Progenitor cell of endocrine pancreas (in vitro differentiated cells): ENCODE measurements around the gene ULBP1. TPM values are rescaled to one million over a fixed set of nuclear protein-coding genes. Genes with fewer than 3 reads are reported as not detected.
"Not testable (repeated sequence)": the region's sequence is repeated elsewhere in the genome, so short reads cannot be mapped to it uniquely, and the experiment has no call there.

Experiments used
- DNase-seq: peaks from one replicate; pipeline ENCODE4 v3.0.0; 2021; ENCODE audit warnings: low spot score; ENCODE audit not compliant: unreplicated experiment
- H3K27ac Mint-ChIP-seq: 2 replicates; pipeline ENCODE4 v1.8.0; 2021; ENCODE audit warnings: mild to moderate bottlenecking, moderate library complexity, mixed read lengths
- H3K27me3 Mint-ChIP-seq: 2 replicates; pipeline ENCODE4 v1.8.0; 2021; ENCODE audit warnings: mixed read lengths
- H3K36me3 Mint-ChIP-seq: 2 replicates; pipeline ENCODE4 v1.8.0; 2022; ENCODE audit warnings: mixed read lengths; ENCODE audit not compliant: insufficient read depth
- H3K4me1 Mint-ChIP-seq: 2 replicates; pipeline ENCODE4 v1.8.0; 2021; ENCODE audit warnings: low read depth, mixed read lengths
- H3K4me3 Mint-ChIP-seq: 2 replicates; pipeline ENCODE4 v1.8.0; 2021; ENCODE audit warnings: low read depth, mild to moderate bottlenecking, moderate library complexity, mixed read lengths
- H3K9me3 Mint-ChIP-seq: 2 replicates; pipeline ENCODE4 v1.8.0; 2021; ENCODE audit warnings: low read depth, mixed read lengths
- total RNA-seq: library from RNA; stranded (reverse); gene quantifications from 2 replicates; pipeline ENCODE4 v1.2.1, GENCODE V29; 2021
- TF ChIP-seq, protein P1 (sequence below): fragments of 200-600 bp; sonication (generic); IDR thresholded peaks from one replicate; pipeline ENCODE4 v1.5.0; 2021; ENCODE audit warnings: antibody characterized with exemption, mild to moderate bottlenecking; ENCODE audit not compliant: unreplicated experiment

ULBP1 gene
- total RNA-seq, 1 donor from 2014 or later = 0.60 TPM

DNA sequence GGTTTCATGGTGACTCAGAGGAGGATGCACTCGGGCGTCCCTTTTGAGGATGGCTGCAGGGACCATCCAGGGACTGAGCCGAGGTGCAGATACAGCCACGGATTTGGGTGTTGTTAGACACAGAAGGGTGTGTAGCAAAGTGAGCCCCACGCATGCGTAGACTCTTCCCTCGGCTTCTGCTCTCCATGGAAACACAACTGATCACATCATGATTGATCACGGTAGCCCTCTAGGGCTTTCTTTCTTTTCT, 606 bp upstream of the ULBP1 start:
- Mint-ChIP-seq H3K36me3 (no peaks in the 10 kb centered on the region), H3K4me3 (peak overlapping the region; percentile 66), H3K27ac (peak overlapping the region; percentile 57), H3K9me3 (no peaks in the 10 kb centered on the region), H3K4me1 (peaks cover 12% of the 10 kb centered on the region), H3K27me3 (peaks cover 97% of the 10 kb centered on the region)
- DNase-seq = no peak
- TF ChIP-seq, protein P1, sequence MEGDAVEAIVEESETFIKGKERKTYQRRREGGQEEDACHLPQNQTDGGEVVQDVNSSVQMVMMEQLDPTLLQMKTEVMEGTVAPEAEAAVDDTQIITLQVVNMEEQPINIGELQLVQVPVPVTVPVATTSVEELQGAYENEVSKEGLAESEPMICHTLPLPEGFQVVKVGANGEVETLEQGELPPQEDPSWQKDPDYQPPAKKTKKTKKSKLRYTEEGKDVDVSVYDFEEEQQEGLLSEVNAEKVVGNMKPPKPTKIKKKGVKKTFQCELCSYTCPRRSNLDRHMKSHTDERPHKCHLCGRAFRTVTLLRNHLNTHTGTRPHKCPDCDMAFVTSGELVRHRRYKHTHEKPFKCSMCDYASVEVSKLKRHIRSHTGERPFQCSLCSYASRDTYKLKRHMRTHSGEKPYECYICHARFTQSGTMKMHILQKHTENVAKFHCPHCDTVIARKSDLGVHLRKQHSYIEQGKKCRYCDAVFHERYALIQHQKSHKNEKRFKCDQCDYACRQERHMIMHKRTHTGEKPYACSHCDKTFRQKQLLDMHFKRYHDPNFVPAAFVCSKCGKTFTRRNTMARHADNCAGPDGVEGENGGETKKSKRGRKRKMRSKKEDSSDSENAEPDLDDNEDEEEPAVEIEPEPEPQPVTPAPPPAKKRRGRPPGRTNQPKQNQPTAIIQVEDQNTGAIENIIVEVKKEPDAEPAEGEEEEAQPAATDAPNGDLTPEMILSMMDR = no peak

DNA sequence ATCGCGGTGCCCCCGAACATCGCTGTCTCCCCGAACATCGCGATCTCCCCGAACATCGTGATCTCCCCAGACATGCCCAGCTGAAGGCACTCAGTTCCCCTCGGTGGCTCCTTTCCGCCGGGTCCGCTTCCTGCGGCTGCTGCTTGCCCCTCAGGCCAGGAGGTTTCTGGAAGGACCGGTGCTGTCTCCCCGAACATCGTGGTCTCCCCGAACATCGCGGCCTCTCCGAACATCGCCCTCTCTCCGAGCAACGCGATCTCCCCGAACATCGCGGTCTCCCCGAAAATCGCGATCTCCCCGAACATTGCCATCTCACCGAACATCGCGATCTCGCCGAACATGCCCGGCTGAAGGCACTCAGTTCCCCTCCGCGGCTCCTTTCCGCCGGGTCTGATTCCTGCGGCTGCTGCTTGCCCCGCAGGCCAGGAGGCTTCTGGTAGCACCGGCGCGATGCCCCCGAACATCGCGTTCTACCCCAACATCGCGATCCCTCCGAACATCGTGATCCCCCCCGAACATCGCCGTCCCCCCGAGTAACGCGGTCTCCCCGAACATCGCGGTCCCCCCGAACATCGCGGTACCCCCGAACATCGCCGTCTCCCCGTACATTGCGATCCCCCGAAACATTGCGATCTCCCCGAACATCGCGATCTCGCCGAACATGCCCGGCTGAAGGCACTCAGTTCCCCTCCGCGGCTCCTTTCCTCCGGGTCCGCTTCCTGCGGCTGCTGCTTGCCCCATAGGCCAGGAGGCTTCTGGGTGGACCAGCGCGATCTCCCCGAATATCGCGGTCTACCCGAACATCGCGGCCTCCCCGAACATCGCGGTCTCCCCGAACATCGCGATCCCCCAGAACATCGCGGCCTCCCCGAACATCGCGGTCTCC, 808 bp downstream of the ULBP1 start:
- Mint-ChIP-seq H3K4me1 (peaks cover 12% of the 10 kb centered on the region), H3K27ac (peak overlapping the region; percentile 63), H3K36me3 (no peaks in the 10 kb centered on the region), H3K9me3 (no peaks in the 10 kb centered on the region), H3K4me3 (peak overlapping the region; percentile 66), H3K27me3 (peaks cover 98% of the 10 kb centered on the region)
- no peak for DNase-seq
- TF ChIP-seq, protein P1 = no peak

DNA sequence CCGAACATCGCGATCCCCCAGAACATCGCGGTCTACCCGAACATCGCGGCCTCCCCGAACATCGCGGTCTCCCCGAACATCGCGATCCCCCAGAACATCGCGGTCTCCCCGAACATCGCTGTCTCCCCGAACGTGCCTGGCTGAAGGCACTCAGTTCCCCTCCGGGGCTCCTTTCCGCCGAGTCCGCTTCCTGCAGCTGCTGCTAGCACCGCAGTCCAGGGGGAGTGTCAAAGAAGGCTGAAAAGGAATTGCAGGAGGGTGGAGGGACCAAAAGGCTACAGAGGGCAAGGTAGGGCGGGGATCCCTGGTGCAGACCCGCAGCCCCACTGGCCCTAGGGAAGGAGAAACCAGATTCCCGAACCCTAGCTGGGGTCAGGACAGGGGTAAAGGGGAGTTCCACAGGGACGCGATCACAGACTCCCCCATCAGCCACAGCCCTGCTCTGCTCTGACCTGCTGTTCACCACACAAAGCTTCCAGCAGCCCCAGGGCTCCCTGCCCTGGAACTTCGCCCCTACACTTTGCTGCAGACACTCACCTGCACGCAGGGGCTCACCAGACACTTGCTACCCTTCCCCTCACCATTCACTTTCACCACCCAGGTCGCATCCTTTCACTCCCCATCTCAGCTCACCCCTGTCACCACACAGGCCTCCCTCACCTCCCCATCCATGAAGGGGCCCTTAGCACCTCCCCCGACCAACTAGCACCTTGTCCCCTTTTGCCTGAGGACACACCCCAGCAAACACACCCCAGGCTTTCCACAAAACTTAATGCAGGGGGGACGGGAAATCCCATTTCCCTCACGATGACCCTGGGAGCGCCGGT, 1.7 kb downstream of the ULBP1 start:
- Mint-ChIP-seq H3K27ac (peak overlapping the region; percentile 73), H3K4me3 (peak overlapping the region; percentile 66), H3K4me1 (peaks cover 12% of the 10 kb centered on the region), H3K9me3 (no peaks in the 10 kb centered on the region), H3K36me3 (no peaks in the 10 kb centered on the region), H3K27me3 (peaks cover 98% of the 10 kb centered on the region)
- TF ChIP-seq, protein P1 = no peak
- no peak for DNase-seq

DNA sequence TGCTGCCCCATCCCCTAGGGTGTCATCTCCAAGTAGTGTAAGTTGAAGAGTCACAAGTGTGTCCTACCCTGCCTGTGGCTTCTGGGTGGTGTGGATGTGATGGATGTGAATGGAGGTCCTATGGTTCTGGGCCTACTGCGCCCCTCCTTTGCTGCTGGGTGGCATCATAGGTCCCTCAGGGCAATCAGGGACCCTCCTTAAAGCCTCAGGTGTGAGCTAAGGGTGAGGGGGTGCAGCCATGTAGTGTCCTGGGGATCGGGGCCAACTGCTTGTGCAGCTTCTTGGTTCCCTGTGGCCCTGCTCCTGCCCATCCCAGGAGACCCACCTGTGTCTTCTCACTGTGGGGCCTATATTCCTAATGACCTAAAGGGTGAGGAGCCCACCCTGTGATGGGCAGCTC, 2.6 kb downstream of the ULBP1 start:
- not testable (repeated sequence) for H3K27ac Mint-ChIP-seq, H3K9me3 Mint-ChIP-seq, DNase-seq, H3K36me3 Mint-ChIP-seq
- peaks cover 12% of the 10 kb centered on the region for H3K4me1 Mint-ChIP-seq
- H3K27me3 Mint-ChIP-seq = peaks cover 98% of the 10 kb centered on the region
- peak overlapping the region; percentile 5 for H3K4me3 Mint-ChIP-seq

DNA sequence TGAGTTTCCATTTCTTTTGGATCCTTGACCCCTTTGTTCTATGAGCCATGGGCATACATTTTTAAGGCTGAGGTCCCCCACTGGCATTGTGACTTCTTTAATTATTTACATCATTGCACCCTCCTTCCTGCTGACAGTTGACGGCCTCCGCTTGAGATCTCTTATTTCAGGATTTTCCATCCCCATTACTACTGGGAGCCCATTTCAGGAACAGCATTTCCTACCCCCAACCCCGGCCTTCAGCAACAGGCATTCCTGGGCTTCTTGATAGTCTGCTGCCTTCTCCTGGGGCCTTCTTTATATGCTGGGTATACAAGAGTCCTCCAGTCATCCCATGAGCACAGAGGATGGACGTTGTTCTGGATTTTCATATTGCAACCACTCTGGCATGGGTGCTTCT, 3.8 kb downstream of the ULBP1 start:
- H3K9me3 Mint-ChIP-seq = no peaks in the 10 kb centered on the region
- H3K27ac Mint-ChIP-seq = no peak overlapping the region
- peaks cover 12% of the 10 kb centered on the region for H3K4me1 Mint-ChIP-seq
- no peaks in the 10 kb centered on the region for H3K36me3 Mint-ChIP-seq
- no peak overlapping the region for H3K4me3 Mint-ChIP-seq
- TF ChIP-seq, protein P1 = no peak
- no peak for DNase-seq
- peaks cover 95% of the 10 kb centered on the region for H3K27me3 Mint-ChIP-seq

DNA sequence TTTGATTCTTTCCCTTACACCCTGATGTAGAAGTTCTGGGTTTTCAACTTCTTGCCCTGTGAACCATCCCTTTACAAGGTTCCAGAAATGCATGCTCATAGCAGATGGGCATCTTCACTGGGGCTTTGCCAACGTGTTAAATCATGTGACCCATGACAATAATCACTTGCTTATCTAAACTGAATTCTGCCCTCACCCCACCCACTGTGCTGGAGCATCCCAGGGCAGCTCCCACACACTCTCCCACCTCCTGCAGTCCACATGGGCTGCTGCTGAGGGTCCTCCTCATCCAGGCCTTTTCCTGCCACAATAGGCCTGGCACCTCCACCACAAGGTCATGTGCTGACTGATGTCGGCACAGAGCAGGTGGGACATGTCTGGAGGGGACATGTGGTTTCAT, 4.3 kb downstream of the ULBP1 start:
- H3K36me3 Mint-ChIP-seq, H3K27ac Mint-ChIP-seq, DNase-seq, H3K4me3 Mint-ChIP-seq, H3K9me3 Mint-ChIP-seq: not testable (repeated sequence)
- peaks cover 95% of the 10 kb centered on the region for H3K27me3 Mint-ChIP-seq
- H3K4me1 Mint-ChIP-seq = peaks cover 12% of the 10 kb centered on the region

DNA sequence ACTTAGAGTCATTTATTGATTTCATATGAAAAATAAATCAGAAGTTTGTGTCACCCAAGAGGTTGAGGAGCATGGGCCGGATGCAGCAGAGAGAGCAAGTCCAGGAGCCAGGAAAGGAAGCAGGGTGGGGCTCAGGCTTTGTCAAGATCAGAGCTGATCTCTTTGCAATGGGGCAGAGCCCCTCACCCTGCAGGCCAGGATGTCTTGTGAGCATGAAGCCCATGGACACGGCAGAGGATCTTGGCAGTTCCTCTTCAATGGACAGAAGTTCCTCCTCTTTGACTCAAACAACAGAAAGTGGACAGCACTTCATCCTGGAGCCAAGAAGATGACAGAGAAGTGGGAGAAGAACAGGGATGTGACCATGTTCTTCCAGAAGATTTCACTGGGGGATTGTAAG, 5.2 kb downstream of the ULBP1 start:
- not testable (repeated sequence) for H3K4me3 Mint-ChIP-seq

More for the DNA sequence above, 5.2 kb downstream of the ULBP1 start:
- H3K27me3 Mint-ChIP-seq = peaks cover 93% of the 10 kb centered on the region
- not testable (repeated sequence) for H3K36me3 Mint-ChIP-seq, DNase-seq, H3K9me3 Mint-ChIP-seq, H3K27ac Mint-ChIP-seq
- peaks cover 10% of the 10 kb centered on the region for H3K4me1 Mint-ChIP-seq
